ENCODE results near the gene RCBTB2.
A peak's percentile ranks its signal among the peaks of the same experiment; 100 is the strongest.

DNA sequence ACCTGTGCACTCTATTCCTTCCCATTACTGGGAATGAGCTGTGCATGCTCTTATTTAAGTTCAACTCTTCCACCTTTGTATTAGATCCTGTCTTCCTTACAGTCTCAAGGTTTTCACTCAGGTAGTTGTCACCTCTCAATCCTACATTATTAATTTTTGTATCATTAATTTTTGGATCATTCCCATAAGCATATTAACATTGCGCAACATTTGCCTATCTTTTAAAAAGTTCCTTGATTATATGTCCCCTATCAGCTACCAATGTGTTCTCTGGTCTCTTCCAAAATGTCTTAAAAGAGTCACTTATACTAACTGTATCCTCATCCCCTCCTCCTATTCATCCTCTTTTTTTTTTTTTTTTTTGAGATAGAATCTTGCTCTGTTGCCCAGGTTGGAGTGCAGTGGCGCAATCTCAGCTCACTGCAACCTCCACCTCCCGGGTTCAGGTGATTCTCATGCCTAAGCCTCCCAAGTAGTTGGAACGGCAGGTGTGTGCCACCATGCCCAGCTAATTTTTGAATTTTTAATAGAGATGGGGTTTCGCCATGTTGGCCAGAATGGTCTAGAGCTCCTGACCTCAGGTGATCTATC, 2.1 kb upstream of the RCBTB2 start:
- no peak for TF ChIP-seq FOXM1 (IDR thresholded peaks at IDR 0.05; ENCODE audit: borderline replicate concordance, low read depth)
- TF ChIP-seq, protein P1, sequence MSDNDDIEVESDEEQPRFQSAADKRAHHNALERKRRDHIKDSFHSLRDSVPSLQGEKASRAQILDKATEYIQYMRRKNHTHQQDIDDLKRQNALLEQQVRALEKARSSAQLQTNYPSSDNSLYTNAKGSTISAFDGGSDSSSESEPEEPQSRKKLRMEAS (IDR thresholded peaks at IDR 0.05), result no peak
- no peak for TF ChIP-seq CREB1 (IDR thresholded peaks at IDR 0.05; ENCODE audit: low read depth)
- no peak for TF ChIP-seq EP300 (IDR thresholded peaks at IDR 0.05; ENCODE audit: borderline replicate concordance)
- no peak for TF ChIP-seq RAD21 (IDR thresholded peaks at IDR 0.05; ENCODE audit: low read depth)
- peak; percentile 68 for TF ChIP-seq CEBPB (IDR thresholded peaks at IDR 0.05)
- TF ChIP-seq, protein P2, sequence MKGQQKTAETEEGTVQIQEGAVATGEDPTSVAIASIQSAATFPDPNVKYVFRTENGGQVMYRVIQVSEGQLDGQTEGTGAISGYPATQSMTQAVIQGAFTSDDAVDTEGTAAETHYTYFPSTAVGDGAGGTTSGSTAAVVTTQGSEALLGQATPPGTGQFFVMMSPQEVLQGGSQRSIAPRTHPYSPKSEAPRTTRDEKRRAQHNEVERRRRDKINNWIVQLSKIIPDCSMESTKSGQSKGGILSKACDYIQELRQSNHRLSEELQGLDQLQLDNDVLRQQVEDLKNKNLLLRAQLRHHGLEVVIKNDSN (IDR thresholded peaks at IDR 0.05), result no peak
- TF ChIP-seq NFIC (IDR thresholded peaks at IDR 0.05), result no peak
- TF ChIP-seq, protein P3, sequence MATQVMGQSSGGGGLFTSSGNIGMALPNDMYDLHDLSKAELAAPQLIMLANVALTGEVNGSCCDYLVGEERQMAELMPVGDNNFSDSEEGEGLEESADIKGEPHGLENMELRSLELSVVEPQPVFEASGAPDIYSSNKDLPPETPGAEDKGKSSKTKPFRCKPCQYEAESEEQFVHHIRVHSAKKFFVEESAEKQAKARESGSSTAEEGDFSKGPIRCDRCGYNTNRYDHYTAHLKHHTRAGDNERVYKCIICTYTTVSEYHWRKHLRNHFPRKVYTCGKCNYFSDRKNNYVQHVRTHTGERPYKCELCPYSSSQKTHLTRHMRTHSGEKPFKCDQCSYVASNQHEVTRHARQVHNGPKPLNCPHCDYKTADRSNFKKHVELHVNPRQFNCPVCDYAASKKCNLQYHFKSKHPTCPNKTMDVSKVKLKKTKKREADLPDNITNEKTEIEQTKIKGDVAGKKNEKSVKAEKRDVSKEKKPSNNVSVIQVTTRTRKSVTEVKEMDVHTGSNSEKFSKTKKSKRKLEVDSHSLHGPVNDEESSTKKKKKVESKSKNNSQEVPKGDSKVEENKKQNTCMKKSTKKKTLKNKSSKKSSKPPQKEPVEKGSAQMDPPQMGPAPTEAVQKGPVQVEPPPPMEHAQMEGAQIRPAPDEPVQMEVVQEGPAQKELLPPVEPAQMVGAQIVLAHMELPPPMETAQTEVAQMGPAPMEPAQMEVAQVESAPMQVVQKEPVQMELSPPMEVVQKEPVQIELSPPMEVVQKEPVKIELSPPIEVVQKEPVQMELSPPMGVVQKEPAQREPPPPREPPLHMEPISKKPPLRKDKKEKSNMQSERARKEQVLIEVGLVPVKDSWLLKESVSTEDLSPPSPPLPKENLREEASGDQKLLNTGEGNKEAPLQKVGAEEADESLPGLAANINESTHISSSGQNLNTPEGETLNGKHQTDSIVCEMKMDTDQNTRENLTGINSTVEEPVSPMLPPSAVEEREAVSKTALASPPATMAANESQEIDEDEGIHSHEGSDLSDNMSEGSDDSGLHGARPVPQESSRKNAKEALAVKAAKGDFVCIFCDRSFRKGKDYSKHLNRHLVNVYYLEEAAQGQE (IDR thresholded peaks at IDR 0.05; ENCODE audit: low read depth), result no peak
- no peak for TF ChIP-seq YY1 (IDR thresholded peaks at IDR 0.05; ENCODE audit: low read depth)
- TF ChIP-seq TEAD4 (IDR thresholded peaks at IDR 0.05), result no peak
- no peak for TF ChIP-seq TAF1 (IDR thresholded peaks at IDR 0.05; ENCODE audit: low read depth)

Measured in Ishikawa (cell line).